IPS-NIHi11 (cell line): ENCODE measurements around the gene GPX6.
"Not testable (repeated sequence)": the region's sequence is repeated elsewhere in the genome, so short reads cannot be mapped to it uniquely, and the experiment has no call there.

Experiments
- DNase-seq: peaks from one replicate; pipeline ENCODE4 v3.0.0; 2012; ENCODE audit warnings: mixed read lengths, low spot score

The GPX6 gene

DNA sequence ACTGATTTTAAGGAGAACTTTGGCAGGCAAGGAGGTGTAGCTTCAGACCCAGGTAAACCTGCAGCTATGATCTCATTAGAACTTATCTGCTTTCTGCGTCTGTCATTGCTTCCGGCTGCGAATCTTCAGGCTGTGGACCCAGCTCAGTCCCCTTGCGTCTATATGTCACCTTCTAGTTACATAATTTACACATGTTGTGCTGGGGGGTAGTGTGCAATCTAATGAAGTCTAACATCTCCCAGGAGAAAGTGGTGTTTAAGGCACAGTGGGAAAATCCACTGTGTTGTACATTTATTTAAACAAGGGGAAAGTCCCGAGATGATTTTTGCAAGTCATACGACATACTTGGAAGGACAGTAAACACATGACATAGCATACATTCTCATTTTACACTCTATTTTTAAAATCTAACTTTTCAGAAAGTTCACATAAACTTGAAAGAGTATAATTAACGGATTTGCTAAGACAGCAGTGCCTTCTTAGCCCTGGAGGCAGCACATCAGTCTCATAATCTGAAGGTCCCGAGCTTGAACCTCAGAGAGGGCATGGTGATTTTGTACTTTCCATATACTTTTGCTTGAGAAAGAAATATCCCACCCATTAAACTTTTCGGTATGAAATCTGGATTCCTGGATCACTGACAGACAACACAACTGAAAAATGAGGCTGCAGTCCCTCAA is 35.2 kb downstream of the GPX6 start:
- no peak for DNase-seq

DNA sequence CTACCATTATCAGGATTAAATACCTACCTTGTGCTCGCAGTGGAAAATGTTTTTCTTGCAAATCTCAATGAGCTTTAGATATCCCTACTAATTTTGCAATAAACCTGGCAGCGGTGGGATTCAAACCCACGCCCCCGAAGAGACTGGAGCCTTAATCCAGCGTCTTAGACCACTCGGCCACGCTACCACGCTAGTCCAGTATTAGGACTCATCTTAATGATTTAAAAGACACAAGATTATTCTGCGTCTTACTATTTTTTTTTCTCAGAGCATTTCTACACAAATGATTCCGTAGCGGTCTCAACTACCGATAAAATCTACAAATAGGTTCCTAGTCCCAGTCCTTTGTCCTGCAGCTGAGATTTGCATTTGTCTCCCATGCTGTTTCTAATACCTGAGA is 37.1 kb downstream of the GPX6 start:
- no peak for DNase-seq

DNA sequence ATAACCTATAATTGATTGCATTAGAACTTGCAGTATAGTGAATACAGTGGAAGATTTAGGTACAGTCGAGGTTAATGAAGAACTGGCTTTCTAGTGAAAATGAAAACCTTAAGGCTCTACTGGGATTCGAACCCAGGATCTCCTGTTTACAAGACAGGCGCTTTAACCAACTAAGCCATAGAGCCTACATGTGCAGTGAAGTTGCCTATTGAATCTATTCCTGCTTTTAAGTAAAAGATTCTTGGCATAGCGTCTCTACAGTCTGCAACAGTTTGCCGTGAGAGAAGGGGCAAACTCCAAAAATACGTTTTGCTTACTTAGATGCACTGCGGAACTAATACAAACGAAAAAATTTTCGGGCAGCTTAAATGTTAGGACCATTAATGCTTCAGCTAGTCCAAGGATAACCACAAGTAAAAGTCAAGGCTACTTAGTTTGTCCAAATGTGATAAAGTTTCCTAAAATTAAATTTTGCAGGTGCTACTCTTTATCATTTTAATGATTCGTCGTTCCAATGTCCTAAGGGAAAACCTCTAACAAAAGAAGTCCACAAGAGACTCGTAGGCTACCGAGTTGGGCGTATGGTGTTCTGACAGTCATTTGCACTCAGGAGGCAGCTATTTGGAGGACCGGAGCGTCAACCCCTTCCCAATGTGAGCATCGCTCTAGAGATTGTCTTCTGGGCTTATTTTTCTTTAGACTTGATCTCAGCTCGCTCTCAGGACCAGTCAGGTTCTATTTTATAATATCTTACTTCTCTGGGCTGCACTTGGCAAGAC is 41.0 kb downstream of the GPX6 start:
- DNase-seq = peak; percentile 59

DNA sequence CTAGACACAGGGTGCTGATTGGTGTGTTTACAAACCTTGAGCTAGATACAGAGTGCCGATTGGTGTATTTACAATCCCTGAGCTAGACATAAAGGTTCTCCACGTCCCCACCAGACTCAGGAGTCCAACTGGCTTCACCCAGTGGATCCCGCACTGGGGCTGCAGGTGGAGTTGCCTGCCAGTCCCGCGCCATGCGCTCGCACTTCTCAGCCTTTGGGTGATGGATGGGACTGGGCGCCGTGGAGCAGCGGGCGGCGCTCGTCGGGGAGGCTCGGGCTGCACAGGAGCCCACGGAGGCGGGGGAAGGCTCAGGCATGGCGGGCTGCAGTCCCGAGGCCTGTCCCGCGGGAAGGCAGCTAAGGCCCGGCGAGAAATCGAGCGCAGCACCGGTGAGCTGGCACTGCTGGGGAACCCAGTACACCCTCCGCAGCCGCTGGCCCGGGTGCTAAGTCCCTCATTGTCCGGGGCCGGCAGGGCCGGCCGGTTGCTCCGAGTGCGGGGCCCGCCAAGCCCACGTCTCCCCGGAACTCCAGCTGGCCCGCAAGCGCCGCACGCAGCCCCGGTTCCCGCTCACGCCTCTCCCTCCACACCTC is 46.3 kb downstream of the GPX6 start:
- not testable (repeated sequence) for DNase-seq

DNA sequence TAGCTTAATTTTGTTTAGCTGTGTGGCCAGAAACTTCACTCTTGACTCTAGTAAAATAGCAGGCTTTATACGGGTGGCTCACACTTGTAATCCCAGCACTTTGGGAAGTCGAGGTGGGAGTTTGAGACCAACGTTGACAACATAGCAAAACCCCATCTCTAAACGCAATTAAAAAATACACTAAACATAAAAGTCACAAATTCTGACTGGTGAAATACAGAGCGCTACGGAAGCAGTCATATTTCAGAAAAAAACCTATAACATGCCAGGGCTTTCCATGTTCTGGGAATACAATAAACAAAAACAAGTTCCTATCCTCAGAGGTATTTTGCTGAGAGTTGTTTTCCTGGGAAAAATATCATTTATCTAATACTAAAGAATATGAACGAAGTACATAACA is 47.5 kb downstream of the GPX6 start:
- DNase-seq = no peak

DNA sequence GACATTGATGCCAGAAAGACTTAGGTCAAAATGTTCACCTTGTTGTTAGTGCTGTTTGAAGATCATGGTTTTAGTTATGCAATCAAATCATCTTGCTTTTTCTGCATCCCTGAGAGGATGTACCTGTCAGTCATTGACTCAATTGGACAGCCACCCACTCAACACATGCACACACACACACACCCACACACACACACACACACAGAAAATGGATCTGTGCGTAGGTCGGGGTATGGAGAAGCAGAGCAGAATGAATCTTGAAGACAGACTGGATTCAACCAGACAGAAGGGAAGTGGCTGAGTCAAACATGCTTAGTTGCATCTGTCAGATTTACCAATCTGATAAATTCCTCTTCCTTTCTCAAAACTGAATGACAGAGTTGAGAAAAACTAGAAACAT is 53.2 kb downstream of the GPX6 start:
- DNase-seq = no peak

DNA sequence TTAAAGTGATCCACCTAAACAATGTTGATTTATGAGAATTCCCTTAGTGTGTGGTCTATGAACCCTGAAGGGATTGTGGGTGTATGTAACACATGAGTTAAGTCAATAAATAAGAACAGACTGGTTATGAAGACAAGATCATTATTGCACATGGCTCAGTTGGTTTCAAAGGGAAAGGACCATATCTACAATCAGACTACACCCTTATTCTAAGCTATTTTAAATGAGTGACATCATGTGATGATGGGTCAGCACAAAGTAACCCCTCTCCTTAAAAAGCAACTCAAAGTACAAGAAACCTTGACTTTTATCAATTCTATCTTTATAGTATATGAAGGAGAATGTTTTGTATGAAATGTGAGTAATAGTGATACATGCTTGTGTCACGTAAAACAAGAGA is 57.0 kb downstream of the GPX6 start:
- DNase-seq = no peak
